ENCODE measurements around the gene APOL6.
A peak's percentile ranks its signal among the peaks of the same experiment; 100 is the strongest.
"Not testable (repeated sequence)": the region's sequence is repeated elsewhere in the genome, so short reads cannot be mapped to it uniquely, and the experiment has no call there.

Gene APOL6

DNA sequence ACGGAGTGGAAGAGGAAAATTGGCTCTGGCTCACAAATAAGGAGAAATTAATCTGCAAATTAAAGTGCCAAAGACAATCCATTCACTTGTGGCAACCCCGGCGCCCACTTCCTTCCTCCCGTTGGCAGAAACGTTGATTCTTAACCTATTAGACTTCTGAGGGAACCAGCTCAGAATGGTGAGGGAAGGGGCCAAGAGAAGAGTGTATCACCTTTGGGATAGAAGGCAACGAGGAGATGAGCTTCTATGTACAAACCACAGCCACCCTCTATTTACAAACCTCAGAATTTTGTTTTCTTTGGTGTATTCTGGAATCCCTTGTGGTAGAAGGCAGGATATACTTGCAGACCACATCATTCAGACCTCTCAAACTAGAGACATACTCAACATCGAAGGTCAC, 32.2 kb upstream of the APOL6 start:
- FAIRE-seq (no peak), DNase-seq (ENCODE audit: extremely low spot score, insufficient read length, low read depth) (no peak)

DNA sequence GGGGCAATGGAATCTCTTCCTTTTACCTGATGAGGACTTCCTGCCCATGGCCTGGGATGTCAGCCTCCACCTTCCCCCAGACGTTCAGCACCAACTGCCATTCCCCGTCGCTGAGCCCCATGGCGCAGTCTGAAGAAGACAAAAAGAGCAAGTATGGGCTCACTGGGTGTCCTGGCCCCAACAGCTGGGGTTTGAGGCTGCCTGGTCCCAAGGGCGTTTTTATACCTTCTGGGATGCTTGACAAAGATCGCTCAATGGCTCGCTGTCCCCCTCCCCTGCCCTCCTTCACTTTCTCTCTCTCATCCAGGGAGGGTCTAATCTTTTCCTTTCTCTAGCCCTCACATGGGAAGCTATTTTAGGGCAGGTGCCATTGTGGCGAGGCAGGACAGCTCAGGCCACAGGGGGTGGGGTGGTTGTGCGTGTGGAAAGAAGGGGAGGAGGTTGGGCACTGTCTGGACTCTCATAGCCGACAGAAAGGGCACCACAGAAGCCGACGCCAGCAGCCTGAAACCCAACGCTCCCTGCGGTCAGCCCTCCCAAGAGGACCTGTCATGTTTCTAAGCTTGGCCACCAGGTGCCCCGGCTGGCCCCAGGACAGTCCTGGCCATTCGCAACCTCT, 31.0 kb upstream of the APOL6 start, which contains the start of gene MB:
MB (minus strand) TSS at position 193 of the 619 bp plus-strand sequence; CDS start at position 121, 72 bp downstream.
- DNase-seq (ENCODE audit: extremely low spot score, insufficient read length, low read depth), result no peak
- no peak for FAIRE-seq

DNA sequence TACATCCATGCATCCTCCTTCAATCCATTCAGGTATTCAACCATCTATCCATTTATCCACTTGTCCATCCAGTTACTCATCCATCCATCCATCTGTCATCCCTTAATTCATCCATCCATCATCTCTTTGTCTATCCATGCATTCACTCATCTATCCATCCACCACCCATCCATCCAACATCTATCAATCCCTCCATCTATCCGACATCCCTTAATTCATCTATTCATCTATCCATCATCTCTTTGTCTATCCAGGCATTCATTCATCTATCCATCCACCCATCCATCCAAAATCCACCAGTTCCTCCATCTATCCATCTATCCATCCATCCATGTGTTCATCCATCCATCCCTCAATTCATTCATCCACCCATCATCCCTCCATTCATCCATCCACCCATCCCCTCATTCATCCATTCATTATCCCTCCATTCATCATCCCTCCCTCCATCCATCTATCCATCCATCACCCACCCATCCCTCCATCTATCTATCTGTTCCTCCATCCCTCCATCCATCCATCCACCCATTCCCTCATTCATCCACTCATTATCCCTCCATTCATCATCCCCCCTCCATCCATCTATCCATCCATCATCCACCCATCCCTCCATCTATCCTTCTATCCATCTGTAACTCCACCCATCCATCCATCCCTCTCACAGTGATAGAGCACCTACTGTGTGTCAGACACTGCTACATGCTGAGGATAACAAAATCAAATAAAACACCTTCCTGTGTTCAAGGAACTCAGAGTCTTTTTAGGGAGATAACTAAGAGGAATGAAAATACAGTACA, 29.6 kb upstream of the APOL6 start:
- DNase-seq (ENCODE audit: extremely low spot score, insufficient read length, low read depth) (no peak), FAIRE-seq (no peak)

DNA sequence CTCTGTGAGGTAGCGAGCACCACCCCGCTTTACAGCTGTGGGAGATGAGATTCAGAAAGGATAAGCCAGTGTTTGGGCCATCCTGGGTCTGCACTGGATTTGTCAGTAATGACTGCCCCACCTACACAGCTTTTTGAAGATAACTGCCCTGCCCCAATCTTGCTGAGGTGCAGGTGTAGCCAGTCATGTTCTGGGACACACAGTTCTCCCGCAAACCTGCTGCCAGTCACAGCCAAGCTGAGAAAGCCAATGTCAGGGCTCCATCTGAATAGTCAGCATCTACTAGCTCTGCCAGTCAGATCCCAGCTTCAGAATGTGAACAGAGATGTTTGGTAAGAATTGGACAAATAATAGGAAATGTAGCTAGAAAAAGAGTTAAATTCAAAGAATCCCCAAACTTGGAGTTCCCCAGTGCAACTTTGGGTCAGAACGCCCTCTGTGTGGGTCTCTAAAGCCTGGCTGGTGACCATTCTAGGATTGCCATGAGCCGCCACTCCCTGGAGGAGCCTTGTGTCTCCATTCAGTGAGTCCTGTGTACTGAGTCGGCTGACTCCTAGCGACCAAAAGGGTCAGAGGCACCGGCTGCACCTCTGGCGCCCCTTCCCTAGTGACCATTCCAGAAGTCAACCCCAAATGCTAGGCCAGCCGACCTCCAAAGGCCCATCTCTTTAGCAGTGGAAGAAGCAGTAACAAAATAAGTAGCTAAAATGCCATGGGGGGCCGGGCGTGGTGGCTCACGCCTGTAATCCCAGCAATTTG, 28.7 kb upstream of the APOL6 start:
- no peak for FAIRE-seq
- no peak for DNase-seq (ENCODE audit: extremely low spot score, insufficient read length, low read depth)

DNA sequence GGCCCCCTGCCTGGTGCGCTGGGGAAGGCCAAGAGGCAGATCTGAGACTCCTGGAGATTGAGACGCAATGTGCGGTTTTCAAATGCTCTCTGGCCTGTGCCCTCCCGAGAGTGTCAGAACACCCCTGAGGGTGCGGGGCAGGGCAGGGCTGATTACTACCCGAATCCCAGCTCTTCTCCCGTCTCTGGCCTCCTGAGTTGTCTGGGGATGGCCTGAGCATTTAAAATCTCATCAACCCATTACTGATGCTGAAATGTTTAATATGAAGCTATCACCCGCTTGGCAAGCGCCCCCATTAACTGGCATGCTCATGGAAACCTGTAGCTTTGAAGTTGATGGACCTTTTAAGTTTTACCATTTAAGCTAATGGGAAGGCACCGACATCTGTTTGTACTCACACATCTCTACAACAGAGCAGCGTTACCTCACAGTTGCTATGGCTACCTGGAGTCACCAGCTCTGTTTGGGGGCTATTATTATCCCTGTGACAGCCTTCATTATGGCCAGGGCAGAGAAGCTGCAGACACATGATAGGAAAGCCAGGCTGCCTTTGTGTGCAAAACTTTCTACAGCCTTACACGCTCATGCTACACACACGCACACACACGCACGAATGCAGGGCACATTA, 27.5 kb upstream of the APOL6 start:
- DNase-seq (ENCODE audit: extremely low spot score, insufficient read length, low read depth) (no peak), FAIRE-seq (no peak)

DNA sequence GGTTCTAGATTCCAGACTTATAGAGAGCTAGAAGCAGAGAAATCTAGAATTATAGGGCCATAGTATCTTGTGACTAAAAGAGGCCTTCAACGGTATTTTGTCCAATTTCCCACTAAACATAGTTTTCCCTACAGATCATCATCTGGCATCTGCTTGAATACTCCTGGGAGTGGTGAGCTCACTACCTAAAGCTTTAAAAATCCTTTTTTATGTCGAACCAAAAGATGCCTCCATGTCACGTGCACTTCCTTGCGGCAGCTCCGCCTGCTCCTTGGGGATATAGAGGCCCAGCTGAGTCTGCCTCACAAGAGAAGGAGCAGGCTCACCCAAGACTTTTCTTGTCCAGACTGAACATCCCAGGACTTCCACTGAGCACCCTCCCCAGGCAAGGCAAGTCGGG, 26.8 kb upstream of the APOL6 start:
- DNase-seq (ENCODE audit: extremely low spot score, insufficient read length, low read depth), result no peak
- no peak for FAIRE-seq

DNA sequence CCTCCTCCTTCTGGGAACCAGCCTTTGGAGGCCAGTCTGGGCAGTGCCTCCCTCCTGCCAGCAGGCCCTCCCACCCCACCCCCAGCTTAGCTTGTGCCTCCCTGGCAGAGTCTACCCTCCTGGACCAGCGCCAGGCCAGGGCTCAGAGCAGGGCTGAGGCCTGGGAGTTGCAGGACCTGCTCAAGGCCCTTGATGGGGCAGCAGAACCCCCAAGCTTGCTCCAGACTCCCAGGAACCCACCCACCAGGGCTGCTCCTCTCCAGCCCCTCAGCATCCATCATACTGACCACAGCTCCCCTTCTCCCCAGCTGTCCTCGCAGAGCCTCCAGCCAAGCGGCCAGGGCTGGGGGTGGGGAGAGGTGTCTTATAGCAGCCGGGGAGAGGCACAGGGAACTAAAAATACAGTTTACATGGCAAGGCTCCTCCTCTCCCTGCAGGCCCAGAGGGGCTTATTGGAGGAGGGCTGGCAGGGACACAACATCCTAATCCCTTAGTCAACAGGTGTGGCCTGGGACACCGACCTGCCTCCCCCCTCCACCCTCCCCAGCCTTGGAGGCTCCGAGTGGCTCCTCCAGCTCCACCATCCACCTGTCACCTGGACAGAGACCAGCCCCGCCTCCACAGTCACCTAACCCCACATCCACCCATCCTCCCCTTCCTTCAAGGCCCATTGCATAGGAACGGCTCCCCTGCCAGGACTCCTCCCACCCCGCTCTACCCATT, 25.9 kb upstream of the APOL6 start:
- DNase-seq (ENCODE audit: extremely low spot score, insufficient read length, low read depth) (no peak), FAIRE-seq (no peak)

DNA sequence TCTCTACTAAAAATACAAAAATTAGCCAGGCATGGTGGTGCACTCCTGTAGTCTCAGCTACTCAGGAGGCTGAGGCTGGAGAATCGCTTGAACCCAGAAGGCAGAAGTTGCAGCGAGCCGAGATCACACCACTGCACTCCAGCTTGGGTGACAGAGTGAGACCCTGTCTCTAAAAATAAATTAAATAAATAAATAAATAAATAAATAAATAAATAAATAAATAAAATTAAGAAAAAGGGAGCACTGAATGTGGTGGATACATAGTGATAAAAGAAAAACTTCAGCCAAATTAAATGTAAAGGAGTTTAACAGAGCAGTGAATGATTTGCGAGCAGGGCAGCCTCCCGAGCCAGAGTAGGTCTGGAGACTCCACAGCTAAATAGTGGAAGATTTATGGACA, 24.4 kb upstream of the APOL6 start:
- FAIRE-seq, result not testable (repeated sequence)

DNA sequence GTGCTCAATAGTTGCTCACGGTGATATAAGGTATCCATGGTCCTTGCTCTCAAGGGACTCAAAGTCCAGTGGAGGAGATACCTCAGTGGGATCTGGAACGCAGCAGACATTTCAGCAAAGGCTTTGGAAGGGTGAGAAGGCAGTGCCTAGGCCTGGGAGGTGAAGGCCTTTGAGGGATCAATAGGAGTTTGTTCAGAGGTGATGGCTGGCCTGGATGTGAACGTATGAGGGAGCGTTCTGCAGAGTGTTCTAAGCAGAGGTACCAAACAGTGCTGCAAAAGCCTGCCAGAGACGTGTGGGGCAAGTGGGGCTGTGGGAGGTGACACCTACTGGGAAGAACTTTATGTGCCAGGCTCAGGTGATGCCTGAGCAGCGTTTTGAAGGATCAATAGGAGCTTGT, 23.7 kb upstream of the APOL6 start:
- FAIRE-seq (no peak), DNase-seq (ENCODE audit: extremely low spot score, insufficient read length, low read depth) (no peak)

More for the DNA sequence above, 24.4 kb upstream of the APOL6 start:
- not testable (repeated sequence) for DNase-seq (ENCODE audit: extremely low spot score, insufficient read length, low read depth)

DNA sequence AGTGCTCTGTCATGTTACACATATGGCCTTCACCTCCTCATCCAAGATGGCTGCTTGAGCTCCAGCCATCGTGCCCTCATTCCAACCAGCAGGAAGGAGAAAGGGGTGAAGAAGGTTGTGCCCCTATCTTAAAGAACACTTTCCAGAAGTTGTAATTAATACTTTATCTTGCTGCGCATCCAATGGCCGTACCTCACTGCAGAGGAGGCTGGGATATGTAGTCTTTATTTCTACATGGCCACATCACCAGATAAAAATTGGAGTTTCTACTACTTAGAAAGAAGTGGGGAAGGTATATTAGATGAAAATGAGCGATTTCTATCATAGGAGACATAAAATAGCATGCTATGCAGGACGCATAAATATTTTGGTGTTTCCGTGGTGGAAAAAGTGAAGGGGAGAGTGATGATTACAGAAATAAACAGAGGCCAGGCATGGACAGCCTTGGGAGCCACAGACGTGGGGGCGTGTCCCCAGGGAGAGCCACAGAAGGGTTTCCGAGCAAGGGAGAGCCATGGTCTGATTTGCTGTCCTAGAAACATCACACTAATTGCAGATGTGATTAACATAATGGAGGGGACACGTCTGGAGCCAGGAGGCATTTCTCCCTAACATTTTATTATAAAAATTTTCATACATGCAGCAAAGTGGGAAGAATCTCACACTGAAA, 22.3 kb upstream of the APOL6 start:
- no peak for FAIRE-seq
- no peak for DNase-seq (ENCODE audit: extremely low spot score, insufficient read length, low read depth)

DNA sequence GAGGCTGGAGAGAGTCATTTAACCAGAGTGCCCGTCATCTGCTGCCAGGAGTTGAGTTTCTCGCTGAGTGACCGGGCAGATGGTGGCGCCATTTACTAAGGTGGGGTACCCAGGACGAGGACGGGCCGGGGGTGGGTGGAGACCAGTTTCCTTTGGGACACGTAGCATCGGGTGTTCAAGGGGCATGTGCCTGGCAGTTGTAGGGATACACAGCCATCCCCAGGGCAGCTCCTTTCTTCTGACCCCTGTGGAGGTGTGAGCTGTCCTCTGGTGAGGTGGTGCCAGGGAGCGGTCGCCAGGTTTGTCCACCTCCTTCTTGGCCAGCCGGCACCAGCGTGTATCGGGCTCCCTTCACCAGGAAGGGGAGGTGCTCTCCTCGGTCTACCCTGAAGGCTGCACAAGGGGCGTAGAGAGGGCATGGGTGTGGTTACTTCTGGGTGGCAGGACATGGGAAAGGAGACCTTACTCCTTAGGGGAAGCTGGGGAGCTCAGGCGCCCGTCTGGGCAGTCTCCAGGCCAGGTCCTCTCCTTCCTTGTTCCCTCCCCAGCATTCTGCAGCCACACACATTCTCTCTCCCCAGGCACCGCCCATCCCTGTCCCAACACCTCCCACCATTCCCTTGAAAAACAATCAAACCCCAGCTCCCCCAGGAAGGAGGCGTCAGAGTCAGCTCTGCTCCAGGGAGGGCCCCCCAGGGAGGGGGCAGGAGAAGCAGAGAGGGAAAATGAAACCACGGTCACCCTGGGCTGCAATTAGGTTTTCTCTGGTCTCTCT, 20.8 kb upstream of the APOL6 start:
- FAIRE-seq, result peak; percentile 59
- DNase-seq (ENCODE audit: extremely low spot score, insufficient read length, low read depth), result peak; percentile 23

DNA sequence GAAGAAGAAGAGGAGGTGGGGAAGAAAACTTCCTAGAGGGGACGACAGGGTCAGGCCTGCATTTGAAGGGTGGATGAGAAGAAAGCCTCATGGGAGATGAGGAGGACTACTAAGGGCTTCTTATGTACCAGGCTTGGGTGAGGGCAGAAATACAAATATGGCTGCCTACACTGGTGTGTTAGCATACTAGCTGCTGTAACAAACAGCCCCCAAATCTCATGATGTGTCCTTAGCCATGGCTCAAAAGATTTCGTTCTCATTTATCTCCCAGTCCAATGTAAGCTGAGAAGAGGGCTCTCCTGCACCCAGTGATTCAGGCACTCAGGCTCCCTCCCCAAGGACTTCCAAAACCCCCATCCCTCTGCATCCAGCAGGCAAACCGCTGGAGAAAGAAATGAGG, 19.5 kb upstream of the APOL6 start:
- FAIRE-seq (no peak), DNase-seq (ENCODE audit: extremely low spot score, insufficient read length, low read depth) (no peak)

DNA sequence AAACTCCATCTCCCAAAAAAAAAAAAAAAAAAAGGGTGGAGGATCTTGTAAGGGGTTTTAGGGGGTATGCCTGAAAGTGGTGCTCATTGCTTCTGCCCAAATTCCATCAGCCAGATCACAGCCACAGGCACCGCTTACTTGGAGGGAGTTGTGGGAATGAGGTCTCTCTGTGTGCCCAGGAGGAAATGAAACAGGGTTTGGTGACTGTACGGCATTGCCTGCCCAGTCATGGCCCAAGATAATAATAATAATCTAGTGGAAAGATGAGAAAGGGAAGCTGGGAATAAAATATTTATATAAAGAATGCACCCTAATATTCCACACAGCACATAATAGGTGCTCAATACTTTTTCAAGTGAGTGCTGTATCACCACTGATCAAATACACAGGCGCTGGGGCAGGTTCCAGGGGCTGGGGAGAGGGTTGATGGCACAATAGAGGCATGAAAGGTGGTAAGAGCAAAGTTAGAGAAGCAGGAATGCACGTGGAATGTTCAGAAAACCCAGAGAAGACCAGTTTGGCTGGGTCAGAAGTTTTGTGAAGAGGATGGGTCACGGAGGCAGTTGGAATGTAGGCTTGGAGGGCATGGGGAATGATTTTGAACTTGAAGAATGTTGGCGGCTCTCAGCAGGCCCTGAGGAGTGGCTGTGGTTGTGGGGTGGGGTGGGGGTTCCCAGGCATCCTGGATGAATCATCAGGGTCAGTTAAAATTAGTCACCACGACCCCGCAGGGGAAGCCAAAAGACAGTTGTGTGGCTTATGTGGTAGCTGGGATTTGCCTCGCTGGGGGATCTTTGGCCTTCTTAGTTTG, 18.6 kb upstream of the APOL6 start:
- DNase-seq (ENCODE audit: extremely low spot score, insufficient read length, low read depth) (peak; percentile 38), FAIRE-seq (peak; percentile 58)

DNA sequence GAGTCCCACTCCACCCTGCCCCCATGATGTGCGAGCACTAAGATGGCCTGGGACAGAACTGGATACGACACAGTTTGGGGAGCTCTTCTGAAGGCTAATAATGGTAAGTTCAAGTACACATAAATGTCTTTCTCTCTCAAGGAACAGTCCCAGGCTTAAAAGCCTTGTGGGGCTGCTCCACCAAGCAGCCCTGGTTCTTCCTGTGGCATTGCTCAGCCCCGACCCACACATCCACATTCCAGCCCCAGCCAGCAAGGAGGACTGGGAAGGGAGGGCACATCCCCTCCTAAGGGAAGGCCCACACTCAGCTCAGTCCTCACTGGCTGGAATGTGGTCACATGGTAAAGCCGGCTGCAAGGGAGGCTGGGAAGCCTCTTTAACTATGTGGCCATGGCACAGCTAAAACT, 17.9 kb upstream of the APOL6 start:
- FAIRE-seq (no peak), DNase-seq (ENCODE audit: extremely low spot score, insufficient read length, low read depth) (no peak)

DNA sequence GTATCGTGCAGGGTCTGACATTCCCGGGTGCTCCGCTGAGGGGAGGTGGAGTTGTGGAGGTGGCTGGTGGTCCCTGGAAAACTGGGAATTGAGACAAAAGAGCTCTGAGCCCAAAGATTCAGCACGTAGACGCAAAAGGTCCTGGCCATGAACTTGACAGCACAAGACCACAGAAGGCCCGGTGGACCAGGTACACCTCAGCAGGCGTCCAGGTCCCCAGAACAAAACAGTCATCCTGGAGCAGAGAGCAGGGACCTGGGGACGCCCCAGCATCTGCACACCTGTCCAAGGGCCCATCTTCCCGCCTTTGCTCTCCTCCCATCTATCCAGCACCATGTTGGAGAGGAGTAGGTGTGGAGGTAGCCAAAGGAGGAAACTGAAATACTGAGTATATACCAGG, 17.4 kb upstream of the APOL6 start:
- DNase-seq (ENCODE audit: extremely low spot score, insufficient read length, low read depth) (no peak), FAIRE-seq (no peak)

DNA sequence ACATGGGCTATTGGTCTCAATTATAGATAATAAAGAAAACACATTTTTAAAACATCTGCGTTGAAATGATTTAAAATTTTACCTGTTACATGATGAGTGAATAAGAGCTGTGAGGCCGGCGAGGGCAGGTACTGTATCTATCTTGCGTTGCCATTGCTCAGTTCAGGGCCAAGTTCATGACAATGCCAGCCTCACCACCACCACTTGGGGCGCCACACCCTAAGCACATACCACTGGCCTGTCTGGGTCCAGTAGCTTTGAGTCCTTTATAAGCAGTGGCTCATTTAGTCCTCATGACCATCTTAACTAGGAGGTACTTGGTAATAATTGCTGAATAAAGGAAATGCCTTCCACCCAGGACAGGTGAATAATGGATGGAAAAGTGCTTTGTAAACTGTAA, 16.6 kb upstream of the APOL6 start:
- DNase-seq (ENCODE audit: extremely low spot score, insufficient read length, low read depth) (no peak), FAIRE-seq (peak; percentile 38)

DNA sequence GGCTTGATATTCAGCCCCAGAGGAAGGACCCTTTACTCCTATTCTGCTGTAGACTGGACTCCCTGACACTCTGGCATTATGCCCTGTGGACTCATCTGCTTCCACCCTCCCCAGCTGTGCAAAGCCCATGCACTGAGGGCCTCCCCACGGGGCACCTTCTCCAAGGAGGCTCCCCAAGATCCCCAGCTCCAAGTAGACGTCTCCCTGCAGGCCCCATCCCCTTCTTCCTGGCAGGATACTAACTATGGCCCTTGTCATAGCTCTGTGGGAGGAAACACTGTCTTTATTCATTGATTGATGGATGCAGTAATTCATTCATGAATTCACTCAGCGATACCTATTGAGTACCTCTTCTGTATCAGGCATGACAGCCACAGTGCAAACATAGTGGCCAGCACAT, 15.3 kb upstream of the APOL6 start:
- no peak for DNase-seq (ENCODE audit: extremely low spot score, insufficient read length, low read depth)
- no peak for FAIRE-seq

DNA sequence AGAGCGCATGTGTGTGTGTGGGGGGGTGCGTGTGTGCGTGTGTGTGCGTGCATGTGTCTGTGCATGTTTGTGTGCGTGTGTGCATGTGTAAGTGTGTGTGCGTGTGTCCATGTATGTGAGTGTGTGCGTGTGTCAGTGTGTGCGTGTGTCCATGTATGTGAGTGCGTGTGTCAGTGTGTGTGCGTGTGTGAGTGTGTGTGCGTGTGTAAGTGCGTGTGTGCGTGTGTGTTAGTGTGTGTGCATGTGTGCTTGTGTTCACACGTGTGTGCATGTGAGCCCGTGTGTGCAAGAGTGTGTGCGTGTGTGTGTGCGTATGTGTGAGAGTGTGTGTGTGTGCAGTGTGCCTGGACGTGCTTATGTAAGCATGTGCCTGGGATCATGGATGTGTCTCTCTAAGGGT, 14.7 kb upstream of the APOL6 start:
- no peak for FAIRE-seq
- DNase-seq (ENCODE audit: extremely low spot score, insufficient read length, low read depth), result no peak
